Right atrium auricular region (tissue), 2 donors: Measurements from ENCODE around the gene PIK3R1. TPM values are rescaled to one million over a fixed set of nuclear protein-coding genes. Genes with fewer than 3 reads are reported as not detected.

ENCODE experiments used
- DNase-seq: peaks from one replicate; pipeline ENCODE4 v3.0.0-alpha.2; 2019; ENCODE audit warnings: low spot score
- H3K27ac ChIP-seq, 2 donors: fragments of 200-600 bp; sonication (generic); 1 replicate in 1 of 2; 2 replicates in 1 of 2; pipeline ENCODE4 v1.5.1; 2016 to 2019
- H3K27me3 ChIP-seq, 2 donors: fragments of 200-600 bp; sonication (generic); one replicate each; pipeline versions ENCODE4 v1.5.1 to v1.6.0; 2017 to 2019
- H3K36me3 ChIP-seq: fragments of 200-600 bp; sonication (generic); one replicate; pipeline ENCODE4 v1.5.1; 2016
- H3K4me1 ChIP-seq, 2 donors: fragments of 200-600 bp; sonication (generic); one replicate each; pipeline versions ENCODE4 v1.5.1 to v1.6.0; 2017 to 2019
- H3K4me3 ChIP-seq, 2 donors: fragments of 200-600 bp; sonication (generic); 1 replicate in 1 of 2; 2 replicates in 1 of 2; pipeline ENCODE4 v1.5.1; 2017 to 2019; ENCODE audit warnings: mild to moderate bottlenecking in 1 of 2, moderate library complexity in 1 of 2
- H3K9me3 ChIP-seq, 2 donors: fragments of 200-600 bp; sonication (generic); one replicate each; pipeline ENCODE4 v1.5.1; 2019
- total RNA-seq, 2 donors: library from RNA; depleted of rRNA; stranded (reverse); fragments of >200 nt; gene quantifications; one replicate each; pipeline ENCODE4 v1.1.0, GENCODE V29; 2016
- TF ChIP-seq, protein P1 (sequence below), 2 donors: fragments of 200-600 bp; sonication (generic); IDR thresholded peaks; one replicate each; pipeline ENCODE4 v1.5.1; 2019; ENCODE audit warnings: antibody characterized with exemption in 2 of 2

PIK3R1 gene
- total RNA-seq, 2 donors from 2014 or later = 87.0 to 91.1 TPM

GRCh38 chr5:68331192-68332079 lies 115.9 kb downstream of the PIK3R1 start:
- peak overlapping the region in 1 of 2 donors; percentile 66 for H3K27ac ChIP-seq
- TF ChIP-seq, protein P1, sequence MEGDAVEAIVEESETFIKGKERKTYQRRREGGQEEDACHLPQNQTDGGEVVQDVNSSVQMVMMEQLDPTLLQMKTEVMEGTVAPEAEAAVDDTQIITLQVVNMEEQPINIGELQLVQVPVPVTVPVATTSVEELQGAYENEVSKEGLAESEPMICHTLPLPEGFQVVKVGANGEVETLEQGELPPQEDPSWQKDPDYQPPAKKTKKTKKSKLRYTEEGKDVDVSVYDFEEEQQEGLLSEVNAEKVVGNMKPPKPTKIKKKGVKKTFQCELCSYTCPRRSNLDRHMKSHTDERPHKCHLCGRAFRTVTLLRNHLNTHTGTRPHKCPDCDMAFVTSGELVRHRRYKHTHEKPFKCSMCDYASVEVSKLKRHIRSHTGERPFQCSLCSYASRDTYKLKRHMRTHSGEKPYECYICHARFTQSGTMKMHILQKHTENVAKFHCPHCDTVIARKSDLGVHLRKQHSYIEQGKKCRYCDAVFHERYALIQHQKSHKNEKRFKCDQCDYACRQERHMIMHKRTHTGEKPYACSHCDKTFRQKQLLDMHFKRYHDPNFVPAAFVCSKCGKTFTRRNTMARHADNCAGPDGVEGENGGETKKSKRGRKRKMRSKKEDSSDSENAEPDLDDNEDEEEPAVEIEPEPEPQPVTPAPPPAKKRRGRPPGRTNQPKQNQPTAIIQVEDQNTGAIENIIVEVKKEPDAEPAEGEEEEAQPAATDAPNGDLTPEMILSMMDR (IDR thresholded peaks at IDR 0.05) = no peak

GRCh38 chr5:68332080-68332451 lies 116.5 kb downstream of the PIK3R1 start:
- Histone ChIP-seq H3K36me3 (no peaks in the 10 kb centered on the region), H3K27me3 (no peaks in the 10 kb centered on the region), H3K27ac (no peak overlapping the region), H3K4me1 (peaks cover 0 to 15% of the 10 kb centered on the region in 2 donors), H3K4me3 (no peak overlapping the region), H3K9me3 (no peaks in the 10 kb centered on the region)
- TF ChIP-seq, protein P1 (IDR thresholded peaks at IDR 0.05) = no peak
- no peak for DNase-seq

More at GRCh38 chr5:68331192-68332079, 115.9 kb downstream of the PIK3R1 start:
- DNase-seq = no peak
- Histone ChIP-seq H3K9me3 (no peaks in the 10 kb centered on the region), H3K27me3 (no peaks in the 10 kb centered on the region), H3K4me1 (peaks cover 0 to 15% of the 10 kb centered on the region in 2 donors), H3K36me3 (no peaks in the 10 kb centered on the region), H3K4me3 (no peak overlapping the region)

- Histone ChIP-seq H3K9me3 (no peaks in the 10 kb centered on the region), H3K4me3 (no peak overlapping the region), H3K4me1 (peaks cover 0 to 15% of the 10 kb centered on the region in 2 donors), H3K36me3 (no peaks in the 10 kb centered on the region), H3K27ac (no peak overlapping the region), H3K27me3 (no peaks in the 10 kb centered on the region)
- TF ChIP-seq, protein P1 (IDR thresholded peaks at IDR 0.05) = no peak
- DNase-seq = no peak
Observed at GRCh38 chr5:68332556-68332955, 117.0 kb downstream of the PIK3R1 start.

DNA sequence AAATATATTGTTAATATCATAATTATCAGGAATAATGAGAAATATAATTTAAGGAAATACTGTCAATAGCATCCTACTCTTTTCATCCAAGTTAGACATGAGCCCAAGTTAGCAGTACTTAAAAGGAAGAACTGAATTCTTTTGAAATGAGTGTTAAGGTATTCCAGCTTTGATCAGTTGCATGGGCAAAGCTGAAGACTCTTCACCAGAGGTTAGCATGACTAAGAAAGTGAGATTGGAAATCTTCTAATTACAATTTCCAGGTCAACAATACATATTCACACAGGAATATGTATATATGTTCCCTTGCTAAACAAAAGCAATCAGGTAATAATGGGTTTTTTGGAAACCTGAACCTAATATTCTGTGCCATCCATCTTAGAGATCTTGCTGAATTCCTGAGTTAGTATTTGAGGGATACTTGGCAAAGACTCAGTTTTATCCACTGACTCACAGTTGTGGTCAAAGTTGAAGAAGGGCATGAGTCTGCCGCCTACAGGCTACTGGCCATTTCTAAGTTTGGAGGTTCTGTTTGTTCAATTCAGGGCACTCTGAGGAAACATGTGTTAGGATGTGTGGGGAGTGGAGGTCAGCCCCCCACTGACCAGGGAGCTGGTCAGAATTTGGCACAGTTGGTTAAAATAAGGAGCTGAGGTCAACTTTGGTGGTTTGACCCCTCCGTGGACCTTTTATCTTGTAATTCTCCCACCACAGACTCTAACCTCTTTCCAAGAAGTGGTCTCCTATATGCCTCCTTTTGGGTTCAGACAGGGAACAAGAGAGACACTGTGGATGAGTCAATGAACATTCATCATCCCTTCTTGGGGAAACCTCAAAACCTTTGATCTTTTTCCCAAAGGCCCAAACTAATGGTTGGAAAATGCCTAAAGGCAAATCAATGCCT lies 118.3 kb downstream of the PIK3R1 start:
- no peak overlapping the region for H3K4me3 ChIP-seq
- H3K36me3 ChIP-seq = no peaks in the 10 kb centered on the region
- peaks cover 0 to 15% of the 10 kb centered on the region in 2 donors for H3K4me1 ChIP-seq
- TF ChIP-seq, protein P1 (IDR thresholded peaks at IDR 0.05) = no peak
- no peak overlapping the region for H3K27ac ChIP-seq
- no peaks in the 10 kb centered on the region for H3K27me3 ChIP-seq
- no peak for DNase-seq
- H3K9me3 ChIP-seq = no peaks in the 10 kb centered on the region

GRCh38 chr5:68334553-68334886 lies 119.0 kb downstream of the PIK3R1 start:
- TF ChIP-seq, protein P1 (IDR thresholded peaks at IDR 0.05) = no peak
- no peak for DNase-seq
- no peaks in the 10 kb centered on the region for H3K9me3 ChIP-seq
- no peaks in the 10 kb centered on the region for H3K27me3 ChIP-seq
- H3K36me3 ChIP-seq = no peaks in the 10 kb centered on the region
- no peak overlapping the region for H3K4me3 ChIP-seq
- no peak overlapping the region for H3K27ac ChIP-seq
- peaks cover 0 to 15% of the 10 kb centered on the region in 2 donors for H3K4me1 ChIP-seq
